ENCODE results near the gene STK32B. TPM values are rescaled to one million over a fixed set of nuclear protein-coding genes. Genes with fewer than 3 reads are reported as not detected.

The STK32B gene
- total and polyA plus RNA-seq, 4 donors: 0.02 to 0.28 (median 0.08) TPM; not detected in 1

GRCh38 chr4:5383191-5383980 is 332.1 kb downstream of the STK32B start:
- no peak overlapping the region for H3K4me3 ChIP-seq (ENCODE audit: low read depth in 1 of 3, low read length in 3 of 3)
- WGBS: 82% methylated on average over 11 of the region's 11 CpGs
- TF ChIP-seq TAF1 (conservative IDR thresholded peaks at IDR 0.05) (no peak), EGR1 (IDR thresholded peaks at IDR 0.05; ENCODE audit: low read depth in 2 of 2) (no peak), RXRA (IDR thresholded peaks at IDR 0.05) (no peak), ZBTB33 (IDR thresholded peaks at IDR 0.05) (no peak), MAX (IDR thresholded peaks at IDR 0.05) (no peak), NR2F2 (IDR thresholded peaks at IDR 0.05) (no peak), FOXA2 (IDR thresholded peaks at IDR 0.05) (no peak), CTCF (IDR thresholded peaks at IDR 0.05; ENCODE audit: low read depth, low read length, missing input control) (no peak), YY1 (IDR thresholded peaks at IDR 0.05) (no peak), REST (IDR thresholded peaks at IDR 0.05) (no peak), JUND (IDR thresholded peaks at IDR 0.05) (no peak), RAD21 (IDR thresholded peaks at IDR 0.05) (no peak), HNF4A (conservative IDR thresholded peaks at IDR 0.05) (no peak), HNF4G (IDR thresholded peaks at IDR 0.05) (no peak), ATF3 (IDR thresholded peaks at IDR 0.05) (no peak), FOXA1 (IDR thresholded peaks at IDR 0.05) (no peak), GABPA (IDR thresholded peaks at IDR 0.05 in 1 of 2, conservative IDR thresholded peaks at IDR 0.05 in 1 of 2) (no peak), SP1 (IDR thresholded peaks at IDR 0.05) (no peak)
- no peak overlapping the region for H3K27ac ChIP-seq (ENCODE audit: low read depth in 1 of 2, low read length in 2 of 2)
- no peaks in the 10 kb centered on the region for H3K36me3 ChIP-seq (ENCODE audit: control insufficient read depth in 4 of 4, insufficient read depth in 3 of 4, low read depth in 1 of 4, low read length in 3 of 4)
- peaks cover 0 to 2% (median 0%) of the 10 kb centered on the region in 4 donors for H3K27me3 ChIP-seq (ENCODE audit: control insufficient read depth in 4 of 4, insufficient read depth in 4 of 4, low read length in 3 of 4)
- no peak for DNase-seq (ENCODE audit: low spot score)
- H3K9me3 ChIP-seq (ENCODE audit: control insufficient read depth in 4 of 4, low read length in 3 of 4): no peaks in the 10 kb centered on the region
- H3K9ac ChIP-seq (ENCODE audit: low read depth in 1 of 2, low read length in 2 of 2): no peak overlapping the region
- H3K4me1 ChIP-seq (ENCODE audit: control insufficient read depth in 4 of 4, insufficient read depth in 4 of 4, low read length in 3 of 4): peaks cover 0 to 4% (median 0%) of the 10 kb centered on the region in 4 donors

Measured in liver (tissue), 9 donors.